ENCODE results near the gene ZFP1. TPM values are rescaled to one million over a fixed set of nuclear protein-coding genes. Genes with fewer than 3 reads are reported as not detected.

ZFP1 gene
- total RNA-seq, 6 experiments from 2014 or later: 10.1 to 13.0 (median 11.8) TPM

GRCh38 chr16:75131081-75131480 lies 17.2 kb upstream of the ZFP1 start:
- Mint-ChIP-seq H3K4me1 (ENCODE audit: low read depth) (no peaks in the 10 kb centered on the region), H3K9me3 (peaks cover 15% of the 10 kb centered on the region), H3K27ac (no peak overlapping the region), H3K4me3 (no peak overlapping the region), H3K36me3 (ENCODE audit: low read depth) (peaks cover 13% of the 10 kb centered on the region), H3K27me3 (ENCODE audit: insufficient read depth) (peaks cover 19% of the 10 kb centered on the region)
- TF ChIP-seq, protein P1, sequence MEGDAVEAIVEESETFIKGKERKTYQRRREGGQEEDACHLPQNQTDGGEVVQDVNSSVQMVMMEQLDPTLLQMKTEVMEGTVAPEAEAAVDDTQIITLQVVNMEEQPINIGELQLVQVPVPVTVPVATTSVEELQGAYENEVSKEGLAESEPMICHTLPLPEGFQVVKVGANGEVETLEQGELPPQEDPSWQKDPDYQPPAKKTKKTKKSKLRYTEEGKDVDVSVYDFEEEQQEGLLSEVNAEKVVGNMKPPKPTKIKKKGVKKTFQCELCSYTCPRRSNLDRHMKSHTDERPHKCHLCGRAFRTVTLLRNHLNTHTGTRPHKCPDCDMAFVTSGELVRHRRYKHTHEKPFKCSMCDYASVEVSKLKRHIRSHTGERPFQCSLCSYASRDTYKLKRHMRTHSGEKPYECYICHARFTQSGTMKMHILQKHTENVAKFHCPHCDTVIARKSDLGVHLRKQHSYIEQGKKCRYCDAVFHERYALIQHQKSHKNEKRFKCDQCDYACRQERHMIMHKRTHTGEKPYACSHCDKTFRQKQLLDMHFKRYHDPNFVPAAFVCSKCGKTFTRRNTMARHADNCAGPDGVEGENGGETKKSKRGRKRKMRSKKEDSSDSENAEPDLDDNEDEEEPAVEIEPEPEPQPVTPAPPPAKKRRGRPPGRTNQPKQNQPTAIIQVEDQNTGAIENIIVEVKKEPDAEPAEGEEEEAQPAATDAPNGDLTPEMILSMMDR (IDR thresholded peaks at IDR 0.05): no peak
- DNase-seq: no peak

DNA sequence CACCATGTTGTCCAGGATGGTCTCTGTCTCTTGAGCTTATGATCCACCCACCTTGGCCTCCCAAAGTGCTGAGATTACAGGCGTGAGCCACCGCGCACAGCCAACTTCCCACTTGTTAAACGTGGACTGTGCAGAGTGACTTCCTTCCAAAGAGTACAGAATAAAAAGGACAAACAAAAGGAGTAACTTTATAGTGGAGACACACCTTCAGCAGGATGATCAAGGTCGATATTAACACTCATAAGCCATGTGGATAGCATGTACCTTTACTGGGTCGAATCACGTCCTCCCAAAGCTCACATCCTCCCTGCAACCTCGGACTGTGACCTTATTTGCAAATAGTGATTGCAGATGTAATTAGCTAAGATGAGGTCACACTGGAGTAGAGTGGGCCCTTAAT lies 10.1 kb upstream of the ZFP1 start:
- Mint-ChIP-seq H3K4me3 (no peak overlapping the region), H3K9me3 (peaks cover 4% of the 10 kb centered on the region; the same call in 1 of the 2 replicates), H3K4me1 (ENCODE audit: low read depth) (no peaks in the 10 kb centered on the region), H3K27ac (no peak overlapping the region), H3K27me3 (ENCODE audit: insufficient read depth) (peaks cover 10% of the 10 kb centered on the region), H3K36me3 (ENCODE audit: low read depth) (no peaks in the 10 kb centered on the region)
- DNase-seq: no peak
- TF ChIP-seq, protein P1 (IDR thresholded peaks at IDR 0.05): no peak

- TF ChIP-seq, protein P1 (IDR thresholded peaks at IDR 0.05): no peak
Observed at GRCh38 chr16:75138636-75139035, 9.7 kb upstream of the ZFP1 start.

GRCh38 chr16:75139498-75139897 lies 8.8 kb upstream of the ZFP1 start:
- DNase-seq: no peak
- H3K36me3 Mint-ChIP-seq (ENCODE audit: low read depth): no peaks in the 10 kb centered on the region
- no peaks in the 10 kb centered on the region for H3K4me1 Mint-ChIP-seq (ENCODE audit: low read depth)
- H3K4me3 Mint-ChIP-seq: no peak overlapping the region
- peaks cover 7% of the 10 kb centered on the region for H3K27me3 Mint-ChIP-seq (ENCODE audit: insufficient read depth)
- TF ChIP-seq, protein P1 (IDR thresholded peaks at IDR 0.05): no peak
- peaks cover 4% of the 10 kb centered on the region; the same call in 1 of the 2 replicates for H3K9me3 Mint-ChIP-seq
- H3K27ac Mint-ChIP-seq: no peak overlapping the region

More at GRCh38 chr16:75138636-75139035, 9.7 kb upstream of the ZFP1 start:
- Mint-ChIP-seq H3K4me1 (ENCODE audit: low read depth) (no peaks in the 10 kb centered on the region), H3K9me3 (peaks cover 4% of the 10 kb centered on the region; the same call in 1 of the 2 replicates), H3K36me3 (ENCODE audit: low read depth) (no peaks in the 10 kb centered on the region), H3K27me3 (ENCODE audit: insufficient read depth) (peaks cover 7% of the 10 kb centered on the region), H3K27ac (no peak overlapping the region), H3K4me3 (no peak overlapping the region)
- no peak for DNase-seq

- Mint-ChIP-seq H3K27me3 (ENCODE audit: insufficient read depth) (no peaks in the 10 kb centered on the region; the same call in 1 of the 2 replicates), H3K9me3 (peaks cover 4% of the 10 kb centered on the region; the same call in 1 of the 2 replicates), H3K27ac (no peak overlapping the region), H3K36me3 (ENCODE audit: low read depth) (peaks cover 1% of the 10 kb centered on the region; the same call in 1 of the 2 replicates), H3K4me3 (no peak overlapping the region), H3K4me1 (ENCODE audit: low read depth) (peaks cover 8% of the 10 kb centered on the region)
- TF ChIP-seq, protein P1 (IDR thresholded peaks at IDR 0.05): no peak
- no peak for DNase-seq
Observed at GRCh38 chr16:75143941-75144340, 4.4 kb upstream of the ZFP1 start.

GRCh38 chr16:75147968-75148310 lies 385 bp upstream of the ZFP1 start:
- Mint-ChIP-seq H3K4me3 (peak overlapping the region; percentile 93), H3K4me1 (ENCODE audit: low read depth) (peaks cover 19% of the 10 kb centered on the region), H3K27me3 (ENCODE audit: insufficient read depth) (no peaks in the 10 kb centered on the region), H3K9me3 (peaks cover 30% of the 10 kb centered on the region), H3K27ac (no peak overlapping the region), H3K36me3 (ENCODE audit: low read depth) (peaks cover 36% of the 10 kb centered on the region)
- no peak for DNase-seq
- TF ChIP-seq, protein P1 (IDR thresholded peaks at IDR 0.05): no peak

All from HFFc6 (cell line).